Immature natural killer cell (primary cell): ENCODE data around the gene DAB2IP. TPM values are rescaled to one million over a fixed set of nuclear protein-coding genes. Genes with fewer than 3 reads are reported as not detected.
A peak's percentile ranks its signal among the peaks of the same experiment; 100 is the strongest.

Experiments
- DNase-seq, 3 donors: peaks; one replicate each; pipeline ENCODE4 v3.0.0; 2022; ENCODE audit warnings: mixed read lengths in 1 of 3
- H3K27ac Mint-ChIP-seq, 6 donors: one replicate each; pipeline ENCODE4 v1.8.0; 2020; ENCODE audit warnings: mixed read lengths in 6 of 6, mild to moderate bottlenecking in 5 of 6, inconsistent platforms in 4 of 6, moderate library complexity in 3 of 6
- H3K27me3 Mint-ChIP-seq, 3 donors: one replicate each; pipeline ENCODE4 v1.8.0; 2020 to 2021; ENCODE audit warnings: low read depth in 3 of 3, mild to moderate bottlenecking in 3 of 3, mixed read lengths in 3 of 3, moderate library complexity in 3 of 3, inconsistent platforms in 1 of 3
- H3K36me3 Mint-ChIP-seq, 3 donors: one replicate each; pipeline ENCODE4 v1.8.0; 2020; ENCODE audit warnings: mixed read lengths in 3 of 3, inconsistent platforms in 2 of 3, mild to moderate bottlenecking in 2 of 3
- H3K4me1 Mint-ChIP-seq, 2 donors: one replicate each; pipeline ENCODE4 v1.8.0; 2020; ENCODE audit warnings: inconsistent platforms in 2 of 2, mild to moderate bottlenecking in 2 of 2, mixed read lengths in 2 of 2, moderate library complexity in 1 of 2
- H3K4me3 Mint-ChIP-seq, 5 donors: one replicate each; pipeline ENCODE4 v1.8.0; 2020; ENCODE audit warnings: mild to moderate bottlenecking in 5 of 5, mixed read lengths in 5 of 5, inconsistent platforms in 3 of 5, moderate library complexity in 3 of 5
- H3K9me3 Mint-ChIP-seq, 6 donors: one replicate each; pipeline ENCODE4 v1.8.0; 2020; ENCODE audit warnings: mild to moderate bottlenecking in 6 of 6, mixed read lengths in 6 of 6, inconsistent platforms in 4 of 6, moderate library complexity in 3 of 6
- polyA plus RNA-seq, 3 donors: library from polyadenylated mRNA; unstranded; fragments of 300-500 nt; fragmentation: Illumina TruSeq; gene quantifications; one replicate each; pipeline ENCODE4 v1.2.3, GENCODE V29; 2021

DAB2IP gene
- polyA plus RNA-seq = 1 to 10 TPM in 1 of 3 donors, under 1 TPM in 1, not detected in 1; 0.06 to 1.1 TPM

GRCh38 chr9:121651295-121652020 lies at the start of gene DAB2IP:
Gene DAB2IP (plus strand): TSS chr9:121651634. CDS start chr9:121651776, 142 bp downstream.
- DNase-seq = no peak
- H3K36me3 Mint-ChIP-seq = no peaks in the 10 kb centered on the region
- peaks cover 20 to 34% (median 27%) of the 10 kb centered on the region in 3 donors for H3K27me3 Mint-ChIP-seq
- no peak within 1 kb of the TSS for H3K27ac Mint-ChIP-seq
- peak within 1 kb of the TSS; percentile 47 to 71 (median 49) for H3K4me3 Mint-ChIP-seq
- H3K4me1 Mint-ChIP-seq = peaks cover 9 to 12% of the 10 kb centered on the region in 2 donors
- no peaks in the 10 kb centered on the region for H3K9me3 Mint-ChIP-seq

DNA sequence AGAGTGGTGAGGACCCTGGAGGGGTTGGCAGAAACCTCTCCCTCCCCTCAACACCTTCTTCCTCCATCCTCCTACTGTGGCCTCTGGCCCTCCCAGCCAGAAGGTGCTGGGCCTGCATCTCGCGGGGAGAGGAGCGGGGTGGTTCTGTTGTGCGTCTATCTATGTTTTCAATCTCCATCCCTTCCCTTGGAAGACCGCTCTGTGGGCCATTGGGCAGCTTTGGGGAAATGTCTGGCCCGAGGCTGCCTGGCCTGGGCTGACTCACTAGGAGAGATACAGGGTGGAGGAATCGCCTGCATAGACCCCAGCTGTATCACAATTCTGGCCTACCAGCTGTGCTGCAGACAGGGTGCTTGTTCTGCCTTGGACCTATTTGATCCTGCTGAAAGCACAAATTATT lies 48.4 kb upstream of the DAB2IP start:
- Mint-ChIP-seq H3K27me3 (peaks cover 7 to 20% (median 15%) of the 10 kb centered on the region in 3 donors), H3K36me3 (no peaks in the 10 kb centered on the region), H3K27ac (no peak overlapping the region), H3K4me3 (no peak overlapping the region), H3K4me1 (peaks cover 4 to 7% of the 10 kb centered on the region in 2 donors), H3K9me3 (no peaks in the 10 kb centered on the region)
- no peak for DNase-seq

DNA sequence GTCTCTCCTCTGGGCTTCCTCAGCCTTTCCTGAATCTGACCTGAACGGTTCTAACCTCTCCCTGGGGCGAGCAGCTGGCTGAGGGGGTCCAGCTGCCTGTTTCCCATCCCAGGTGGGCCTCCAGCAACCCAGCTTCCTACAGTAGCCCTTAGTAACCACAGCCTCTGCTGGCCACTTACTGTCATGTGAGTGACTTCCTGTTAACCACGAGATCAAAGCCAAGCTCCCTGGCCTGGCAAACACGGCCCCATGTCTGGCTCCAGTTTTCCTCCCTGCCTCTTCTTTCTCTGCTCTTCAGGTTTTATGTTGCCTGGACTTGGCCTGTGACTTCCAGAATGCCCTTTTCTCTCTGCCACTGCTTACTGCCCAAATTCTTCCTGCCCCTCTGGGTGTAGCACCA lies 47.2 kb upstream of the DAB2IP start:
- Mint-ChIP-seq H3K9me3 (no peaks in the 10 kb centered on the region), H3K36me3 (no peaks in the 10 kb centered on the region), H3K4me1 (peaks cover 4 to 7% of the 10 kb centered on the region in 2 donors), H3K27ac (no peak overlapping the region), H3K4me3 (no peak overlapping the region), H3K27me3 (peaks cover 11 to 24% (median 15%) of the 10 kb centered on the region in 3 donors)
- DNase-seq = no peak

DNA sequence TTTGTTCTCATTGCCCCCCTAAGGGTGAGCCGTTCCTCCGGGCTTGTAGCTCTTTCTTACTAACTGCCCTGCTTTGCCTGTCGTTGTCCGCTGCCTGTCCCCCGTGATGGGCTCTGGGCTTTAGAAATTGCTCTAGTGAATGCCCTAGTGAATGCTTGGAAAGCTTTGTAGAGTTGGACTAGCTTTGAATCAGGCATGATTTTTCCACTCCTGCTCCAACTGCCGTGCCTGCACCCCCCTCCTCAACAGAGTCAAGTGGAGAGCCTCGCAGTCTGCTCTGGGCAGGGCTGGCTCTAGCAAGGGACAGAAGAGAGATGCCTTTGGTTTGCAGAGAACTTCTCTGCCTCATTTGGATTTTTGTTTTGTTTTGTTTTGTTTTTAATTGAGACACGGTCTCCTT lies 46.8 kb upstream of the DAB2IP start:
- Mint-ChIP-seq H3K9me3 (no peaks in the 10 kb centered on the region), H3K27me3 (peaks cover 11 to 26% (median 15%) of the 10 kb centered on the region in 3 donors), H3K4me3 (no peak overlapping the region), H3K27ac (no peak overlapping the region), H3K4me1 (peaks cover 4 to 7% of the 10 kb centered on the region in 2 donors), H3K36me3 (no peaks in the 10 kb centered on the region)
- DNase-seq = no peak

GRCh38 chr9:121607434-121608167 lies 43.8 kb upstream of the DAB2IP start:
- Mint-ChIP-seq H3K27ac (no peak overlapping the region), H3K9me3 (no peaks in the 10 kb centered on the region), H3K27me3 (peaks cover 3 to 24% (median 10%) of the 10 kb centered on the region in 3 donors), H3K4me1 (peaks cover 8 to 11% of the 10 kb centered on the region in 2 donors), H3K4me3 (no peak overlapping the region), H3K36me3 (no peaks in the 10 kb centered on the region)
- DNase-seq = no peak

DNA sequence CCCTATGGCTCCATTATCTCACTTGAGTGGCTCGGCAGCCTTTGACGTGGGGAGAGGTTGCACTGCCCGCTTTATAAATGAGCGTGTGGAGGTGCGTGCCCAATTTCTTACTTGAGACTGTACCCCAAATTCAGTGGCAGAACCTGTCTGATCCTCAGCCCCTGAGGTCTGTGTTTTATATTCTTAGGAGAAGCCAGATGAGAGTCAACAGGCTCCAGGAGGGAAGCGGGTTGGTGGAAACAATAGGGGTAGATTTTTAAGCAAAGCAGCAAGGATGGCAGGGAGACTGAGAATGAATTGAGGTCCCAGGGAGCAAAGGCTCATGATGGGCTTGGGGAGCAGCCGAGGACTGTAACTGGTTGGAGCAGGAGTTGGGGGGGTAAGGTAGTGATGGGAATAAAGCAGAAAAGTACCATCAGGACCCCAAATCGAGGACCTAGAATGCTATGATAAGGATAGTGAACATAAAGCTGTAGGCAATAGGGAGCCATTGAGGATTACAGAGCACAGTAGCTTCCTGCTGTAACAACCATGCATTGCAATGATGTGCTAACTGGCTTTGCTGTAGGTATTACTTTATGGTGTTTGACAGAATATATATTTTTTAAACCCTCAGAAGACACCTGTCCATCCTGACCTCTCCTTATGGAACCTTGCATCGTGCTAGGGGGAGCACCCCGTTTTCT lies 43.1 kb upstream of the DAB2IP start:
- peaks cover 4 to 24% (median 8%) of the 10 kb centered on the region in 3 donors for H3K27me3 Mint-ChIP-seq

GRCh38 chr9:121609822-121610637 lies 41.4 kb upstream of the DAB2IP start:
- DNase-seq = no peak
- peaks cover 4 to 21% (median 13%) of the 10 kb centered on the region in 3 donors for H3K27me3 Mint-ChIP-seq
- H3K27ac Mint-ChIP-seq = no peak overlapping the region
- no peak overlapping the region for H3K4me3 Mint-ChIP-seq
- no peaks in the 10 kb centered on the region for H3K36me3 Mint-ChIP-seq
- peaks cover 12 to 17% of the 10 kb centered on the region in 2 donors for H3K4me1 Mint-ChIP-seq
- H3K9me3 Mint-ChIP-seq = no peaks in the 10 kb centered on the region

More for the DNA sequence above, 43.1 kb upstream of the DAB2IP start:
- Mint-ChIP-seq H3K4me3 (no peak overlapping the region), H3K36me3 (no peaks in the 10 kb centered on the region), H3K27ac (no peak overlapping the region), H3K9me3 (no peaks in the 10 kb centered on the region), H3K4me1 (peaks cover 12 to 18% of the 10 kb centered on the region in 2 donors)
- DNase-seq = no peak

GRCh38 chr9:121610638-121610953 lies 40.8 kb upstream of the DAB2IP start:
- peaks cover 12 to 17% of the 10 kb centered on the region in 2 donors for H3K4me1 Mint-ChIP-seq
- H3K9me3 Mint-ChIP-seq = no peaks in the 10 kb centered on the region
- H3K36me3 Mint-ChIP-seq = no peaks in the 10 kb centered on the region
- no peak overlapping the region for H3K27ac Mint-ChIP-seq
- peaks cover 4 to 21% (median 13%) of the 10 kb centered on the region in 3 donors for H3K27me3 Mint-ChIP-seq
- no peak overlapping the region for H3K4me3 Mint-ChIP-seq
- no peak for DNase-seq

DNA sequence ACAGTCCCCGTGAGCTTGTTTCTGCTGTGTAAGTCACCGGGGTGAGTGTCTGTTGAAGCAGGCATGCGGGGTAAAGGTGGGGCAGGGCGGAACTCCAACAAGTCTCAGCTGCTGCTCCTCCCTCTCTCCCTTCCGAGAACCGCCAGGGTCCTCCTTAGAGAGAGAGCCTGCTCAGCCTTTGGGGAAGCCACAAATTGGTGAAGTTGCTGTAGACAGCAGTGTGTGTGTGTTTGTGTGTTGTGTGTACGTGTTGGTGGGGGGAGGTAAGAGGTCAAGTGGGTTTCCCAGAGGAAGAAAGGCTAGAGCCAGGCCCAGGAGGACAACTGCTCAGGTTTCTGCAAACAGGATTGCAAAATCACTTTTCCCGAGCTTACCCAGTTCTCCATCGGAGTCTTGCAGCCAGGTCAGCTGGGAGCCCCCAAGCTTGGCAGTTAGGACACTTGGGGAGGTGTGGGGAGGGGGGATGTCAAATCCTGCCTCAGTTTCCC lies 38.9 kb upstream of the DAB2IP start:
- H3K4me1 Mint-ChIP-seq = peaks cover 12 to 17% of the 10 kb centered on the region in 2 donors
- DNase-seq = no peak
- H3K4me3 Mint-ChIP-seq = peak overlapping the region in 1 of 5 donors; percentile 8
- H3K36me3 Mint-ChIP-seq = no peaks in the 10 kb centered on the region
- H3K27me3 Mint-ChIP-seq = peaks cover 4 to 19% (median 13%) of the 10 kb centered on the region in 3 donors
- no peak overlapping the region for H3K27ac Mint-ChIP-seq
- H3K9me3 Mint-ChIP-seq = no peaks in the 10 kb centered on the region

- peaks cover 12 to 17% of the 10 kb centered on the region in 2 donors for H3K4me1 Mint-ChIP-seq
- DNase-seq = no peak
- no peaks in the 10 kb centered on the region for H3K36me3 Mint-ChIP-seq
- no peak overlapping the region for H3K27ac Mint-ChIP-seq
- H3K9me3 Mint-ChIP-seq = no peaks in the 10 kb centered on the region
- peaks cover 4 to 14% (median 12%) of the 10 kb centered on the region in 3 donors for H3K27me3 Mint-ChIP-seq
- peak overlapping the region in 1 of 5 donors; percentile 68 for H3K4me3 Mint-ChIP-seq
Observed at GRCh38 chr9:121613009-121613752, 38.3 kb upstream of the DAB2IP start.

- no peak overlapping the region for H3K4me3 Mint-ChIP-seq
- peaks cover 12 to 17% of the 10 kb centered on the region in 2 donors for H3K4me1 Mint-ChIP-seq
- DNase-seq = no peak
- H3K27me3 Mint-ChIP-seq = peaks cover 6 to 10% (median 7%) of the 10 kb centered on the region in 3 donors
- no peaks in the 10 kb centered on the region for H3K9me3 Mint-ChIP-seq
- H3K27ac Mint-ChIP-seq = no peak overlapping the region
- no peaks in the 10 kb centered on the region for H3K36me3 Mint-ChIP-seq
Observed at GRCh38 chr9:121616123-121616755, 35.2 kb upstream of the DAB2IP start.

- Mint-ChIP-seq H3K4me1 (peaks cover 2 to 4% of the 10 kb centered on the region in 2 donors), H3K9me3 (no peaks in the 10 kb centered on the region)
Observed at GRCh38 chr9:121618504-121618903, 32.9 kb upstream of the DAB2IP start.

More at GRCh38 chr9:121618504-121618903, 32.9 kb upstream of the DAB2IP start:
- DNase-seq = no peak
- peaks cover 4 to 10% (median 6%) of the 10 kb centered on the region in 3 donors for H3K27me3 Mint-ChIP-seq
- H3K27ac Mint-ChIP-seq = no peak overlapping the region
- H3K4me3 Mint-ChIP-seq = no peak overlapping the region
- no peaks in the 10 kb centered on the region for H3K36me3 Mint-ChIP-seq
